ENCODE measurements around the gene MRPL11.
A peak's percentile ranks its signal among the peaks of the same experiment; 100 is the strongest.

Gene MRPL11

GRCh38 chr11:66408488-66409214, 30.0 kb downstream of the MRPL11 start:
- DNase-seq, result peak; percentile 42 to 93 (median 81)

- no peak for DNase-seq
Measured at GRCh38 chr11:66407651-66408050, 31.0 kb downstream of the MRPL11 start.

- DNase-seq, result no peak
Measured at GRCh38 chr11:66393954-66394353, 44.7 kb downstream of the MRPL11 start.

- no peak for DNase-seq
Measured at GRCh38 chr11:66391322-66391721, 47.3 kb downstream of the MRPL11 start.

GRCh38 chr11:66388780-66389386, 49.8 kb downstream of the MRPL11 start:
- DNase-seq, result peak in 13 of 58 donors; percentile 4 to 44 (median 15)

GRCh38 chr11:66386171-66387069, 52.2 kb downstream of the MRPL11 start:
- peak in 57 of 58 donors; percentile 9 to 90 (median 60) for DNase-seq

All from anterior cingulate cortex (tissue), 58 donors.